NCI-H226 (cell line): ENCODE results near the gene AGBL1.

Source experiments
- DNase-seq: peaks from one replicate; pipeline ENCODE4 v3.0.0-alpha.2; 2015

The AGBL1 gene

GRCh38 chr15:86247249-86247955 lies 167.7 kb downstream of the AGBL1 start:
- no peak for DNase-seq

DNA sequence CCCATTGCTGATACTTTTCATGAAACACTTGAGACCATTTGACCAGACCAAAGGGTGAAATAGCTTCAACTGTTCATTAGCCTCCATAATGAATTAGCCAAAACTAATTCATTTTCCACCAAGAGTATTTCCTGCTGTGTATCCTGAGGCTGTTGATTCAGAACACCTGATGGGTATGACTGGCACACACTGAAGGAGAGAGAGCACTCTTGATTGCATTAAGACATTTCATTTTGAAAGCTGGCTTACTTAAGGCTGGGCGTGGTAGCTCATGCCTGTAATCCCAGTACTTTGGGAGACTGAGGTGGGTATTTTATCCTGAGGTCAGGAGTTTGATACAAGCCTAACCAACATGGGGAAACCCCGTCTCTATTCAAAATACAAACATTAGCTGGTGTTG lies 175.6 kb downstream of the AGBL1 start:
- no peak for DNase-seq

- no peak for DNase-seq
These were observed 177.0 kb downstream of the AGBL1 start for GRCh38 chr15:86256628-86257027.

DNA sequence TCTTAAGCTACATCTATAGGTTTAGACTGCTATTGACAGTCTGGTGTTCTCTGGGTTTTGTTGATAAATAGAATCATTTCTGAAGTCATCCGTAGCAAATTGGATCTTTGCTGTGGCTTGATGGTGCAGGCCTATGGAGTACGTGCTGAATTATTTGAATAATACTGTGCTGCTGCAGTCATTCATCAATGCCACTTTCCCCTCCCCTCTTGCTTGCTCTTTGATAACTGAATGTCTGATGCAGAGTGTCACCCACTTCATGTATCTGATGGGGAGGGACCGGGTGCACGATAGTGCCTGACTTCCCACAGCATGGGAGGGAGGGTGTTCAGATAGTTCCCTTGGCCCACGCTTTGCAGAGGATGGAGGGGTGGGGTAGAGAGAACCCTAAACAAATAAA lies 179.9 kb downstream of the AGBL1 start:
- DNase-seq = no peak

DNA sequence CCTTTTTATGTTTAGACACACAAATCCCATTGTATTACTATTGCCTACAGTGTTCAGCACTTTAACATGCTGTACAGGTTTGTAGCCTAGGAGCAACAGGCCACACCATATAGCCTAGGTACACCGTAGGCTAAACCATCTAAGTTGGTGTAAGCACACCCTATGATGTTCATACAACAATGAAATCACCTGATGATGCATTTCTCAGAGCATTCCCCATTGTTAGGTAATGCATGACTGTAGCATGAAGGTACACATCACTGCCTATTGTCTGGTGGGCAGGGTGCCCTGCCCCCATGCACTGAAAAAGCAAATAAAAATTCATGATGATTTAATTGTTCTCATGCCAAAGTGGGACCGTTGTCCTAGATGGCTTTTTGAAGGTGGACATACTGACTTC lies 183.6 kb downstream of the AGBL1 start:
- DNase-seq = no peak

DNA sequence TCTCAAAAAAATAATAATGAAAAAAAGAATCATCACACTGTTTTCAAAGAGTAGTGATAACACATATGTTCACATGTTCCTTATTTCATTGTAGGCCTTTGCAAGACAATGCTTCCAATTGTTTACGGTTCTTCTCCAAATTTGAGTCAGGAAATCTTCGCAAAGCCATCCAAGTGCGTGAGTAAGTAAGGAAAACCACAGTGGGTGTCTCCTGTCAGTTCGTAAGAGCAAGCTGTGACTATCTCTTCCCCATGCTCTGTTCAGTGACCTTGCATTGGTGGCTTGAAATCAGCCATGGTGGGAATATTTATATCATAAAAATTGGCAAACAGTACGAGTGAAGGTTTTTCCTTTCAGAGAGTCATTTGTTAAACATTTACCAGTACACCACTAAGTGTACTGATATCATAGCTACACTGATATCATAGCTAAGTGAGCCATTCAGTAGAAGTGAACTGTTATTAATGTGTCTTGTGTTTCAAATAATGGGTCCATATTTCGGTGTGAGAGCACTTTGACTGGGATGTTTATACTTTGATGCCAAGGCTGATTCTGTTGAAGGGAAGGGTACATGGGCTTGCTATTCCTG lies 187.3 kb downstream of the AGBL1 start:
- DNase-seq = no peak

GRCh38 chr15:86267892-86268291 lies 188.2 kb downstream of the AGBL1 start:
- no peak for DNase-seq

- no peak for DNase-seq
These were observed 188.9 kb downstream of the AGBL1 start for GRCh38 chr15:86268558-86268957.

DNA sequence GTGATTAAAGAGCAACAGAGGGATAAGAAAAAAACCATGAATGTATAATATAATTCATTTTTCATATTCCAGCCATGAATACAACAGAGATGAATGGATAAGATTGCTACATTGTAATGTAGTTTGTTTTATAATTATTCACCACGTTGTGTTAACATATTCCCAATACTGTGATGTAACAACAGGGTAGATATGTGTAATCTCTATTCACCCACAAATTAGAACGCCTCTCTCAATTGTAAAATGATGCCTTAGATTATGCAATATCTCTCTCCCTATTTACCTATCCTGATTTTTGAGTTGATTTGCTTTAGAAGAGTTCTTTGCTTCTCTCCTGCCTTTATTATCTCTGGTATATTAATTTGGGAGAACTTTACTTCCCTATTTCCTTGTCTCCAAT lies 193.6 kb downstream of the AGBL1 start:
- DNase-seq = no peak

GRCh38 chr15:86275361-86275760 lies 195.7 kb downstream of the AGBL1 start:
- no peak for DNase-seq

DNA sequence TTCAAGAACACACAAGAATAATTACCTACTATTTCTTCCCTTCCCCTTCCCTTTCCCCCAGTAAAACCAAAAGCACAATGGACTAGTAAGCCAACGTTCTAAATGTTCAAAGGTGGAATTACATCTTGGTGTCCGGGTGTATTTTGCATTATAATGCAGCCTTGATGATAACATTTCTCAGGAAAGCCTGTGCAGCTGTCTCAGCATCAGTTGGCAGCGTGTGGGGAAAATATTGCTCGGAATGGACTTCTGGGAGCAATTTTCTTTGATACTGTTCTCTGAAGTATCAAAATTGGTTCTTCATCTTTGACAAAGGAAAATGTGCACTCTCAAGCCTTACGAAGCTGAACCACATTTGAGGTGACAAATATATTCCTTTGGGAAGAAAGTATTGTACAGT lies 198.9 kb downstream of the AGBL1 start:
- DNase-seq = no peak

DNA sequence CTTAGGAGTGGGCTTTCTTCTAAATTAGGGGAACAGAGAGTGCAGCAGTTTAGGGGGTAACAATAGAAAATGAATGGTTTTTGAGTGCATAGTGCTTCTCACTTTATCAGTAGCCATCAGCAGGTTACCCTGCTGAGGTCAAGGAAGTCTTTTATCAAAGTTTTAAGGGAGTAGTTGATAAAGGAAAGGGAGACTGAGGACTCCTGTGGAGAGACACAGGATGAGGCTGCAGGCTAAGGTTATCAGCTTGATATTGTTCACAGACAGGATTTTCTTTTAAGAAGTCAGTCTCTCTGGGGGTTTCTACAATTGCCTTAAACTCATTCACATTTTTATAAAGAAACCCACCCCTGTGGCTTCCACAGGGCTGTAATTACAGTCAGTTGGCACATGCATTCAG lies 205.0 kb downstream of the AGBL1 start:
- DNase-seq = no peak

- DNase-seq = no peak
These were observed 215.8 kb downstream of the AGBL1 start for GRCh38 chr15:86295511-86295910.

GRCh38 chr15:86296769-86297168 lies 217.1 kb downstream of the AGBL1 start:
- DNase-seq = no peak

DNA sequence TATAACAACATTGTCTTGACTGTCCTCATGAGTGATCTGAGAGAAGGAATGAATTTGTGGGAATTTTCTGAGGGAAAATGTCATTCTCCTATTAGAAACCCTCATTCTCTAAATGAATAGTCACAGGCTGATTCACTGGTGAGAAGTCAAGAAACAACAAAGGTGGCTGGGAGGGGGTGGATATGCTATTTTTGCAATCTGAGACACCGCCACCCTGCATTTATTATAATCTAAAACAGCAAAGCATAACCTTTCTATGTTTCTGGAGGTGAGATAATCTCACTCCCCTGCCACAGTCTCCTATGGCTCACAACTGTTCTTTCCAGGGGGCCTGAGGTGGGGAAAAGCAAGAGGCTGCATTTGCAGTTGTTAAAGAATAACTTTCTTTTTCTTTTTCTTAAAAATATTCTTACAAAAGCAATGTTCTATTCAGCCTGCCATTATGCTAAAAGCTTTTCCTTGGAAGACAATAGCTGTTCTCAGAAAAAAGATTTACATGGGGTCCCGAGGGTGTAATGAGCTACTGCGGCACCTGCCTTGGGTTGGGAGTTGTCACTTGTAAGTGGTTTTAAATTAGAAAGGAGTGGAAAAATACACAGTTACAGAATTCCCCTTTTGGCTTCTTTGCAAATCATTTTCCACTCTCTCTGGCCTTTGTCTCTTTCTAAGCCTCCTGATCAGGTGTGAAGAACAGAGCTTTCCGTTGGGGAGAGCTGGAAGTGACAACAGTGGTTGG lies 220.9 kb downstream of the AGBL1 start:
- DNase-seq = no peak

DNA sequence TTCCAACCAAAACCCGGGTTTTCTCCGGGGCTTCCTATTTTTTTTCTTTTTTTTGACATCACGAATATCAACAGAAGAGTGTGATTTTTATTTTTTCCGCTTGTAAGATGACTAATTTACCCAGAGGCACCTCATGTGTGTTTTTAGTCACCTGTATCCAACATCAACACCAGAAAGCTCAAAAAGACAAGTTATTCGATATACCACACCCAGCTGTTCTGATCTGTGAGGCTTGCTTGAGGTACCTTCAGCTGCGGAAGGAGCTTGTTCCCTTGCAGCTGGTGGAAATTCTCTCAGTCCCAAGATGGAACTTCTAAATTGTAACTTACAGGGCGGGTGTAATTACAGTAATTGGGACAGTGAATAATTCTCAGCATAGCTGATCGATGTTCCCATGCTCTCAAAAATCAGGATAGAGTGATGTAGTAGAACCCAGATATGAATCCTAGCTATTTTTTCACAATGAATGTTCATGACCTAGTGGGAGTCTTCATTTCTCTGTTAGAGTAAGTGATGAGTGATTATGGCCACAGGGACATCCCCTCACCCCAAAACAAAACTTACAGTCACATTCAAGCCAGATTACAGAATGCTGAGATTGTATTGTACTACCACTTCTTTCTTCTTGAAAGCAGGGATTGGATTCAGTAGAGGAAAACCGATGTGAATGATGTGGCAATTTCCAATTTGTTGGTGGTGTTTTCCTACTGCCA lies 232.1 kb downstream of the AGBL1 start:
- DNase-seq = no peak

DNA sequence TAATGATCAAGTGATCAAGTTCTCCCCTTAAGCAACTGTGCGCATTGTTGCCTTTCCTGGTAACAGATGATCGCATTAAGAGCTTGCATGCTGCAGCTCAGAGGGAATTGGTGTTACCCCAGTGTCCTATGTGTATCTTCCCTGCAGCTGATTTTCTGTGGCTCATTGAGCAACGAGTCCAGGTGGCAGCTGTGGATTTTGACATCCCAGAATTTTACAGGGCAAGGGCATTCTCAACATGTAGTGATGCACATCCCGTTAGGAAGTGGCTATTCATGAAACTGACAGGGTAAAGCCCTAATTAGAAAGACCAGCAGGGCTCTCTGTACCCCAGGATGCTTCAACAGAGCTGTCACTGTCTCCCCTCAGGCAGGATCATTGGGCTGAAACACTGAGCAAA lies 232.8 kb downstream of the AGBL1 start:
- no peak for DNase-seq

- no peak for DNase-seq
These were observed 236.5 kb downstream of the AGBL1 start for GRCh38 chr15:86316216-86316615.

GRCh38 chr15:86316726-86317383 lies 237.2 kb downstream of the AGBL1 start:
- DNase-seq = no peak

DNA sequence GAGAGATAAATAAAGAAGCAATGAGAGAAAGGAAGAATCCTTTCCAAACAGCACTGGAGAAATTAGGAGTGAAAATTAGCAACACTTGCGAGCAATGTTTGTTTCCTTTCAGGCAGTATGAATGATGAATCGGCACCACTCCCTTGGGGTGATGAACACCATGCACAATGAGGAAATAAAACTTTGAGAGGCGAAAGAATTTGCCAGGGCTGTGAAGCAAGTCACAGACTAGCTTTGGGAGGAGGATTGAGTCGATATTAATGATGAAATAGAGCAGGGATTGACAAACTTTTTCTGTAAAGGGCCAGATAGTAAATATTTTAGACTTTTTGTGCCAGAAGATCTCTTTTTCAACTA lies 237.7 kb downstream of the AGBL1 start:
- no peak for DNase-seq

GRCh38 chr15:86322629-86323028 lies 243.0 kb downstream of the AGBL1 start:
- DNase-seq = no peak

DNA sequence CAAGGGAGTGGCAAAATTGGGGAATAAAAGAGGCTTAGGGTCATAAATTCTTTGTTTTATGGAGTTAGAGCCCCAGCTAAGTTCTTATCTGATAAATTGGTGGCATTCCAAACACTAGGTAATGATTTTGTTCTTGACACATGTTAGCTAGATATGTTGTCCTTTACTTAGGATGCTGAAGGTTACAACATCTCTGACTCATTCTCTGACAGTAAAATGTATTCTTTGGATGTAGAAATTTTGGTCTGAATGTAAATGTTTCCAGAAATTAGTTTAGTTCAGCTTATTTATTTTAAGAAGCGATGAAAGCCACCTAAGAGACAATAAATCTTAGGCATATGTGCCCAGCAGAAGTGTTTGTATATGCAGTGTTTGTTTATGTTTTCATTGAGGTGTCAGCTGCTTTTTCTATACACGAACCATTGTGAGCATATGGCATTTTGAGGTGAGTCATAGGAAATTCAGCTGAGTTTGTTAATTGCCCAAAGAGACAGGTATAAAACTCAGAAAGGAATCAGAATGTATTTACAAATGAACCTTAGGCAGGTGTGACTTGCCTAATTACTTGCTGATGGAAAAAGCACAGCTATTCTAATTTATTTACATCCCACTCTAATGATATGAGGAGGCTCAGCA lies 247.7 kb downstream of the AGBL1 start:
- no peak for DNase-seq

GRCh38 chr15:86328658-86329057 lies 249.0 kb downstream of the AGBL1 start:
- no peak for DNase-seq
